ENCODE measurements around the gene MAS1. TPM values are rescaled to one million over a fixed set of nuclear protein-coding genes. Genes with fewer than 3 reads are reported as not detected.

MAS1 gene
- total and polyA plus RNA-seq, 3 experiments from 2014 or later = not detected

DNA sequence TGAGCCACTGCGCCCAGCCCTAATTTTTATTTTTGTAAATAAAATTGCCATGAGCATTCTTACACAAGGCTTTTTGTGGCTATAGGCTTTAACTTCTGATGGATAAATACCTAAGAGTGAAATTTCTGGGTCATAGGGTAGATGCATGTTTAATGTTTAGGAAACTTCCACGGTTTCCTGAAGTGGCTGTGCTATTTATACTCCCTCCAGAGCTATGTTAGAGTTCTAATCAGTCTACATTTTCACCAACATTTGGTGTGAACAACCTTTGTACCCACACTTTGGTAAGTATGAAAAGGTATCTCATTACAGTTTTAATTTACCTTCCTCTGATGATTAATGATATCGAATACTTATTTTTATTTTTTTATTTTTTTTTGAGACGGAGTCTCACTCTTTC lies 6.1 kb upstream of the MAS1 start:
- Mint-ChIP-seq H3K9me3 (no peaks in the 10 kb centered on the region), H3K27me3 (peaks cover 16 to 39% of the 10 kb centered on the region in 2 donors), H3K4me1 (no peaks in the 10 kb centered on the region), H3K36me3 (no peaks in the 10 kb centered on the region), H3K4me3 (no peak overlapping the region), H3K27ac (no peak overlapping the region)
- no peak for DNase-seq
- ChIA-PET POLR2A (no interaction called here), CTCF (no interaction called here)
- Histone ChIP-seq H3K4me1 (ENCODE audit: insufficient read depth, low read length) (no peaks in the 10 kb centered on the region), H3K4me3 (ENCODE audit: low read length) (no peak overlapping the region), H3K36me3 (ENCODE audit: insufficient read depth, low read length) (no peaks in the 10 kb centered on the region), H3K27me3 (ENCODE audit: insufficient read depth, low read length, poor library complexity, severe bottlenecking) (peaks cover 4% of the 10 kb centered on the region), H3K9me3 (ENCODE audit: low read length) (no peaks in the 10 kb centered on the region), H3K27ac (ENCODE audit: low read depth, low read length) (no peak overlapping the region)

DNA sequence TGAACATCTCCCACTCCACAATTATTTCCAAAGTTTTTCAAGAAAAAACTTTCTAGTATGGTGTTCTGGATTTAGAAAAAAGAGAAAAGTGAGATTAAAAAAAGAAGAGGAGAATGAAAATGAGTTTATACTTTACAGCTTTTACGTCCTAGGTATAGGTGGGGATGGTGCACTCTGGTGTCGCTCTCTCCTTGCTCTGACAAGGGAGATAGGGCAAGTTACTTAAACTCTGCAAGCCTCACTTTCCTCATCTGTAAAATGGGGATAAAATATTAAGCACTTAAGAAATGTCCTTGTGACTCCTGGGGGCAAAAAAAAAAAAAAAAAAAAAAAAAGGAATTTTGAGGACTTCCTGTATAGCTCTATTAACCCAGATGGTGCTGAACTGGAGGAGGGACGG lies 4.5 kb upstream of the MAS1 start:
- Histone ChIP-seq H3K36me3 (ENCODE audit: insufficient read depth, low read length) (no peaks in the 10 kb centered on the region), H3K27ac (ENCODE audit: low read depth, low read length) (no peak overlapping the region), H3K27me3 (ENCODE audit: insufficient read depth, low read length, poor library complexity, severe bottlenecking) (peaks cover 7% of the 10 kb centered on the region), H3K4me1 (ENCODE audit: insufficient read depth, low read length) (no peaks in the 10 kb centered on the region), H3K4me3 (ENCODE audit: low read length) (no peak overlapping the region), H3K9me3 (ENCODE audit: low read length) (no peaks in the 10 kb centered on the region)
- Mint-ChIP-seq H3K4me3 (no peak overlapping the region), H3K27me3 (peaks cover 22 to 50% of the 10 kb centered on the region in 2 donors), H3K36me3 (no peaks in the 10 kb centered on the region), H3K27ac (no peak overlapping the region), H3K9me3 (no peaks in the 10 kb centered on the region), H3K4me1 (no peaks in the 10 kb centered on the region)
- ChIA-PET CTCF (no interaction called here), POLR2A (no interaction called here)
- DNase-seq = no peak

DNA sequence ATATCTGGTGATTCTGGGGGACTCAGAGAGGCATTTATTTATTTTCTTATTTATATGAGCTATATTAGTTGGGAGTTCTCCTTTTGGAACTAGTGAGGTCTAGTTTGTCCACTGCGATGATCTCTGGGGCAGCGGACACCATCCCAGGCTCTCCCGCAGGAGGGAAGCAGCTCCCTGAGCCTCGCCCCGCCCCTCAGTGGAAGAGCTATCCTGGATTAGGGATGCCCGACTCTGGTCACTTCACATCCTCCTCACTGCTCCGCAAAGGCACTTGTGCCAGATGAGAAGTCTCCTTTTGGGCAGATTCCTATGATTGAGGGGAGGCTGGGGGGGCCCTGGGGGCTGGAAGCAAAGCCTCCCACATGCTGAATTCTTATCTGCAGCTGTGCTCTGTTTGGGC lies 3.6 kb upstream of the MAS1 start:
- peak overlapping the region in 1 of 8 donors; percentile 52 for H3K27ac Mint-ChIP-seq
- Histone ChIP-seq H3K9me3 (ENCODE audit: low read length) (no peaks in the 10 kb centered on the region), H3K4me1 (ENCODE audit: insufficient read depth, low read length) (no peaks in the 10 kb centered on the region), H3K27ac (ENCODE audit: low read depth, low read length) (no peak overlapping the region), H3K4me3 (ENCODE audit: low read length) (no peak overlapping the region), H3K36me3 (ENCODE audit: insufficient read depth, low read length) (no peaks in the 10 kb centered on the region), H3K27me3 (ENCODE audit: insufficient read depth, low read length, poor library complexity, severe bottlenecking) (peaks cover 7% of the 10 kb centered on the region)
- ChIA-PET POLR2A (no interaction called here), CTCF (no interaction called here)
- H3K4me1 Mint-ChIP-seq = no peaks in the 10 kb centered on the region
- H3K4me3 Mint-ChIP-seq = no peak overlapping the region
- H3K36me3 Mint-ChIP-seq = no peaks in the 10 kb centered on the region
- DNase-seq = no peak
- H3K27me3 Mint-ChIP-seq = peaks cover 27 to 56% of the 10 kb centered on the region in 2 donors
- H3K9me3 Mint-ChIP-seq = no peaks in the 10 kb centered on the region

DNA sequence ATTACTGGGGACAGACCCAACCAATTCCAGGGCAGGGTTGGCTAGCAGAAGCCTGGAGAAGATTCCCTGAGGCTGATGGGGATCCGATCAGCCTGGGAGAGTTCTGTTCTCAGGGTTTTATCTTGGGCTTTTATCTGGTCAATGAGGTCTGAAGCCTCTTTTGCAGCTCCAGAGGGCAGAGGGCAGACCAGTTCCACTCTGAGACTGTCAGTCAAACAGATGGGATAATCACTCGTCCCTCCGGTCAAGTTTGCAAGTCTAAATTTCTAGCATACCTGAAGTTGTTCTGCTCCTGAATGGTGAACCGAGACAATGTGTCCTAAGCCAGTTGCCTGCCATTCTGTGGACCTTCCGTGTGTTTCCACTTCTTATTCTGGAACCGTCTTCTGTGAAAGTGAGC lies 3.0 kb upstream of the MAS1 start:
- Mint-ChIP-seq H3K36me3 (no peaks in the 10 kb centered on the region), H3K4me3 (no peak overlapping the region), H3K4me1 (no peaks in the 10 kb centered on the region), H3K27me3 (peaks cover 31 to 61% of the 10 kb centered on the region in 2 donors), H3K27ac (no peak overlapping the region), H3K9me3 (no peaks in the 10 kb centered on the region)
- Histone ChIP-seq H3K27ac (ENCODE audit: low read depth, low read length) (no peak overlapping the region), H3K4me1 (ENCODE audit: insufficient read depth, low read length) (no peaks in the 10 kb centered on the region), H3K36me3 (ENCODE audit: insufficient read depth, low read length) (no peaks in the 10 kb centered on the region), H3K27me3 (ENCODE audit: insufficient read depth, low read length, poor library complexity, severe bottlenecking) (peaks cover 7% of the 10 kb centered on the region), H3K4me3 (ENCODE audit: low read length) (no peak overlapping the region), H3K9me3 (ENCODE audit: low read length) (no peaks in the 10 kb centered on the region)
- DNase-seq = no peak
- ChIA-PET CTCF (no interaction called here), POLR2A (no interaction called here)

DNA sequence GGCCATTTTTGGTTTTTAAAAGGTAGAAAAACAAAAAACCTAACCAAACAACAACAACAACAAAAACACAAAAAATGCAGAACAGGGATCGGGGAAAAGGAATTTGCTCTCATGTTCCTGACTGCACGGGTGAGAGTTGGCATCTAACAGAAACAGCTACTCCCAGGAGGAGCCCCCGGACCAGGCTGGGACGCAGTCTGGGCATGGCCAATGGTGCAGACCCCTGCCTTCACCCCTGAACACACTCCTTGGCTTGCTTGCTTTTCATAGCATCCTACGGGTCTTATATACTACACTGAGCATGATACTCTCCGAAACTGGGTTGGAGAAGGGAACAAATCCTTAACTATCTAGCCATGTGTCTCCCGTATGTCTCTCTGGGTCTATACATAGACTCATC lies 587 bp upstream of the MAS1 start:
- no peaks in the 10 kb centered on the region for H3K4me1 Mint-ChIP-seq
- Histone ChIP-seq H3K27ac (ENCODE audit: low read depth, low read length) (no peak overlapping the region), H3K9me3 (ENCODE audit: low read length) (no peaks in the 10 kb centered on the region), H3K27me3 (ENCODE audit: insufficient read depth, low read length, poor library complexity, severe bottlenecking) (peaks cover 7% of the 10 kb centered on the region), H3K4me1 (ENCODE audit: insufficient read depth, low read length) (no peaks in the 10 kb centered on the region), H3K4me3 (ENCODE audit: low read length) (no peak overlapping the region), H3K36me3 (ENCODE audit: insufficient read depth, low read length) (no peaks in the 10 kb centered on the region)
- H3K36me3 Mint-ChIP-seq = no peaks in the 10 kb centered on the region
- ChIA-PET POLR2A (no interaction called here), CTCF (no interaction called here)
- H3K27me3 Mint-ChIP-seq = peaks cover 39 to 72% of the 10 kb centered on the region in 2 donors
- no peaks in the 10 kb centered on the region for H3K9me3 Mint-ChIP-seq
- H3K27ac Mint-ChIP-seq = no peak overlapping the region
- DNase-seq = no peak
- H3K4me3 Mint-ChIP-seq = no peak overlapping the region

DNA sequence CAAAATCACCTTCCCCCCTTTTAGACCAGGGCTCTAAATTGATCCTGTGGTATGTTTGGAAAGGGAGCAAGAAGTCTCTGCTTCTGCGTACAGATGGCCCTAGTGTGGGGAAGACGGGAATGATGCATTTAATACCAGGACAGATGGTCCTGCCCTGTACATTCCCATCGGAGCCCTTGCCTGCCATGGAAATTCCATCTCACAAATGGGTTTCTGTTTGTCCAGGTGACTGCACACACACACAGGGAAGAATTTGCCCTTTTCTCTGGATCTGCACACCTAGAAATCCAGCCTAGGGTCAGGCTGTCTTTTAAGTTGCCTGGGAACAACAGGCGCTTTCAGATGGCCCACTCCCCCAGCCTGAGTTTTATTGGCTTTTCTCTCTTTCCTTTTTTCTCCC lies 1.3 kb downstream of the MAS1 start:
- H3K27me3 Mint-ChIP-seq = peaks cover 38 to 63% of the 10 kb centered on the region in 2 donors
- POLR2A ChIA-PET = no interaction called here
- no peak overlapping the region for H3K27ac ChIP-seq (ENCODE audit: low read depth, low read length)
- no peak overlapping the region for H3K27ac Mint-ChIP-seq
- no peak overlapping the region for H3K4me3 Mint-ChIP-seq
- H3K36me3 Mint-ChIP-seq = no peaks in the 10 kb centered on the region
- H3K27me3 ChIP-seq (ENCODE audit: insufficient read depth, low read length, poor library complexity, severe bottlenecking) = peaks cover 7% of the 10 kb centered on the region
- no peaks in the 10 kb centered on the region for H3K4me1 Mint-ChIP-seq
- no peaks in the 10 kb centered on the region for H3K9me3 ChIP-seq (ENCODE audit: low read length)
- CTCF ChIA-PET = no interaction called here
- H3K4me3 ChIP-seq (ENCODE audit: low read length) = no peak overlapping the region
- H3K36me3 ChIP-seq (ENCODE audit: insufficient read depth, low read length) = no peaks in the 10 kb centered on the region
- no peak for DNase-seq
- H3K9me3 Mint-ChIP-seq = no peaks in the 10 kb centered on the region
- H3K4me1 ChIP-seq (ENCODE audit: insufficient read depth, low read length) = no peaks in the 10 kb centered on the region

DNA sequence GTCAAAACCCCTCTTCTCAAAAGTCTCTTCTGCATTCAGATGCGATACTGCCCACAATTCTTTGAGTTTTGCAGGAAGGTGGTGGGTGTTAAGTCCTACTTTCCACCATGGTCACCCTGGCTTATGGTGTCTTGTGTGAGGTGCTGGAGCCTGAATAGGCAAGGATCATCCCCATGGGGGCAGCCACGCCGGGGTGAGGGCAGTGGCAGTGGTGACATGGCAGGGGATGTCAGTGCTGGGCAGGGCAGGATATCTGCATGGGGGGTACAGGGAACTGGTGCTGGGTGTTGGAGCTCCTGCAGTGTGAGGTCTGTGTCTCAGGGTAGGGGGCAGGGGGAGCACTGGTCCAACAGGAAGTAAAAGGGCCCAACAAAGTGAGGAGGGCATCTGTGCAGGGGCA lies 2.3 kb downstream of the MAS1 start:
- H3K4me1 ChIP-seq (ENCODE audit: insufficient read depth, low read length) = no peaks in the 10 kb centered on the region
- no peaks in the 10 kb centered on the region for H3K4me1 Mint-ChIP-seq
- H3K9me3 ChIP-seq (ENCODE audit: low read length) = no peaks in the 10 kb centered on the region
- no peak for DNase-seq
- peaks cover 34 to 57% of the 10 kb centered on the region in 2 donors for H3K27me3 Mint-ChIP-seq
- no peak overlapping the region for H3K27ac ChIP-seq (ENCODE audit: low read depth, low read length)
- no peak overlapping the region for H3K4me3 ChIP-seq (ENCODE audit: low read length)
- no peaks in the 10 kb centered on the region for H3K36me3 Mint-ChIP-seq
- no peak overlapping the region for H3K27ac Mint-ChIP-seq
- H3K36me3 ChIP-seq (ENCODE audit: insufficient read depth, low read length) = no peaks in the 10 kb centered on the region
- H3K4me3 Mint-ChIP-seq = no peak overlapping the region
- ChIA-PET POLR2A (no interaction called here), CTCF (no interaction called here)
- no peaks in the 10 kb centered on the region for H3K9me3 Mint-ChIP-seq
- H3K27me3 ChIP-seq (ENCODE audit: insufficient read depth, low read length, poor library complexity, severe bottlenecking) = peaks cover 7% of the 10 kb centered on the region

DNA sequence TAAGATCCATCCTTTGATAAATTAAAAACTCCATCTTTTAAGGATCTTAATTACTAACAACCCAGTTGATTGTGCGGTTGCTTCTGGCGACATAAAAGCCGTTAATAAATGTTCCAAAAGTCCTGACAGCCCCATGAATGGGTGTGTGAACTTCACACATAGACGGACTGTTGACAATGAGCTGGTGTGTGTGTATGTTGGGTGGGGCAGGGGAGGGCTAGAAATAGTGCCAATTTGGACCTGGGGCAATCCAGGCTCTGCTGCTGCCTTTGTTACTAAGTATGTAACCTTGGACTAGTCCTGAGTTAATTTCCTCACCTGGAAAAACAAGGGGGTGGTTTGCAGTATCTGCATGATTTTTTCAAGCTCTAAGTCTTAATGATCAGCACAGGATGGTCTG lies 4.2 kb downstream of the MAS1 start:
- Histone ChIP-seq H3K9me3 (ENCODE audit: low read length) (no peaks in the 10 kb centered on the region), H3K4me3 (ENCODE audit: low read length) (no peak overlapping the region), H3K27ac (ENCODE audit: low read depth, low read length) (no peak overlapping the region), H3K27me3 (ENCODE audit: insufficient read depth, low read length, poor library complexity, severe bottlenecking) (no peaks in the 10 kb centered on the region), H3K4me1 (ENCODE audit: insufficient read depth, low read length) (no peaks in the 10 kb centered on the region), H3K36me3 (ENCODE audit: insufficient read depth, low read length) (no peaks in the 10 kb centered on the region)
- Mint-ChIP-seq H3K4me1 (no peaks in the 10 kb centered on the region), H3K4me3 (no peak overlapping the region), H3K9me3 (no peaks in the 10 kb centered on the region), H3K27me3 (peaks cover 24 to 38% of the 10 kb centered on the region in 2 donors), H3K36me3 (no peaks in the 10 kb centered on the region), H3K27ac (no peak overlapping the region)
- CTCF ChIA-PET = no interaction called here
- DNase-seq = no peak
- POLR2A ChIA-PET = no interaction called here

DNA sequence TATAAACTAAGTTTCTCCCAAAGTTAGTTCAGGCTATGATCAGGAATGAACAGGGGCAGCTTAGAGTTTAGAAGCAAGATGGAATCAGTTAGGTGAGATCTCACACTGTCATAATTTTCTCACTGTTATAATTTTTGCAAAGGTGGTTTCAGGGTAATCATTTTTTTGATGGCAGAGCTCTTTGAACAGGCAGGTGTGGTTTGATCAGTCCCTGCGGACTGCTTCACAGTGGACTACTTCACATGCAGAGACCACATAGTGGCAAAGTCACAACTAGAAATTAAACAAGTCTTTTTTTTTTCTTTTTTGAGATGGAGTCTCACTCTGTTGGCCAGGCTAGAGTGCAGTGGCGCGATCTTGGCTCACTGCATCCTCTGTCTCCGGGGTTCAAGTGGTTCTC lies 6.8 kb downstream of the MAS1 start:
- Mint-ChIP-seq H3K9me3 (no peaks in the 10 kb centered on the region), H3K27ac (no peak overlapping the region), H3K27me3 (peaks cover 12 to 15% of the 10 kb centered on the region in 2 donors), H3K4me1 (no peaks in the 10 kb centered on the region), H3K4me3 (no peak overlapping the region), H3K36me3 (no peaks in the 10 kb centered on the region)
- H3K4me1 ChIP-seq (ENCODE audit: insufficient read depth, low read length) = no peaks in the 10 kb centered on the region
- H3K4me3 ChIP-seq (ENCODE audit: low read length) = no peak overlapping the region
- no peaks in the 10 kb centered on the region for H3K36me3 ChIP-seq (ENCODE audit: insufficient read depth, low read length)
- no peak overlapping the region for H3K27ac ChIP-seq (ENCODE audit: low read depth, low read length)
- ChIA-PET CTCF (no interaction called here), POLR2A (no interaction called here)
- H3K9me3 ChIP-seq (ENCODE audit: low read length) = no peaks in the 10 kb centered on the region
- H3K27me3 ChIP-seq (ENCODE audit: insufficient read depth, low read length, poor library complexity, severe bottlenecking) = no peaks in the 10 kb centered on the region
- DNase-seq = no peak
